Measurements from ENCODE around the gene ADH1A. TPM values are rescaled to one million over a fixed set of nuclear protein-coding genes. Genes with fewer than 3 reads are reported as not detected.
"Not testable (repeated sequence)": the region's sequence is repeated elsewhere in the genome, so short reads cannot be mapped to it uniquely, and the experiment has no call there.

Gene ADH1A
- total RNA-seq = not detected

DNA sequence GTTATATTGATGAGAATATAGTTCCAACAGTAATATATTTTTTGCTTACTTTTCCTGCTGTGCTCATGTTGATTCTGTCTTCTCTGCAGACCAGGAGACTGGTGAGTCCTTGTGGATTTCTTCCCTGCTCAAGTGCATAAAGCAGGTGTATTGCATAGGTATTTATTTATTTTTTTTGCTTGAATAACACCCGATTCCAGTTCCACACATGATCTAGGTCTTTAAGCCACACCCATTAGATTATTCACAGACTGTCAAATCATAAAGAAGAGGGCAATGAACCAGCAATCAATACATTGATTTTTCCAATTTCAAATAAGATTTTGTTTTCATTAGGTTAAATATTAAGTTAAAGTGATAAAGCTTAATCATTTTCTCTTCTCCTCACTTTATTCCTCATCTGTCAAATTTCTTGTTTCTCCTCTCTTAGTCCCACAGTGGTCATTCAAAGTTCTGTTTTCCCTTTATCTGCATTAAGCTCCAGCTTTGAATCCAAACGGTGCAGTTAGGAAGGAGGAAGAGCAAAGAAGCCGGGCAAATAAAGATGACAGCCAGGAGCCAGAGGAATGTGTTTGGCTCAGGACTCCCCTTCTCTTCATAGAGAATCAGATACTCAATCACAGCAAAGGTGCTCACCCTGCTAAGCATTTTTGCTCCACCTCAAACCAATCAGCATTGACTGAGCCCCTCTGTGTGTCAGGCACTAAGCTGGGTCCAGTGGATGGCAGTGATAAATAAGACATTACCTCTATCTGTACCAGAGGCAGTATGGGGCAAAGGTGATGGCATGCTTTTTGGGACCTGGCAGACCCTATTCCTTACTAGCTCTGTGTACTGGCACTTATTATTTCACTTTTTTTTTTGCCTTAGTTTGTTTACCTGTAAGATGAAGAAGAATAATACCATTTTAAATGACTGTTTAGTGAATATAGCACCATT, at the start of gene ADH1A:
Gene ADH1A, minus strand, starts transcription at position 138 of the 939 bp plus-strand sequence. Its CDS starts 71 bp downstream, at position 67.
- no peak within 1 kb of the TSS for H3K4me3 ChIP-seq (ENCODE audit: low read length)
- H3K27me3 ChIP-seq (ENCODE audit: insufficient read depth, low read length) = no peaks in the 10 kb centered on the region
- H3K4me1 ChIP-seq (ENCODE audit: insufficient read depth, low read length) = no peaks in the 10 kb centered on the region
- no peaks in the 10 kb centered on the region for H3K9me3 ChIP-seq (ENCODE audit: low read depth, low read length)

GRCh38 chr4:99339172-99339571, 48.4 kb upstream of the ADH1A start:
- Histone ChIP-seq H3K4me3 (ENCODE audit: low read length) (no peak overlapping the region), H3K9me3 (ENCODE audit: low read depth, low read length) (no peaks in the 10 kb centered on the region), H3K4me1 (ENCODE audit: insufficient read depth, low read length) (no peaks in the 10 kb centered on the region), H3K27me3 (ENCODE audit: insufficient read depth, low read length) (no peaks in the 10 kb centered on the region)

GRCh38 chr4:99336553-99336952, 45.8 kb upstream of the ADH1A start:
- H3K4me1 ChIP-seq (ENCODE audit: insufficient read depth, low read length) = no peaks in the 10 kb centered on the region
- H3K9me3 ChIP-seq (ENCODE audit: low read depth, low read length) = no peaks in the 10 kb centered on the region
- no peaks in the 10 kb centered on the region for H3K27me3 ChIP-seq (ENCODE audit: insufficient read depth, low read length)
- H3K4me3 ChIP-seq (ENCODE audit: low read length) = no peak overlapping the region

- Histone ChIP-seq H3K9me3 (ENCODE audit: low read depth, low read length) (no peaks in the 10 kb centered on the region), H3K4me1 (ENCODE audit: insufficient read depth, low read length) (no peaks in the 10 kb centered on the region), H3K4me3 (ENCODE audit: low read length) (no peak overlapping the region)
Measured at GRCh38 chr4:99334880-99335279, 44.1 kb upstream of the ADH1A start.

DNA sequence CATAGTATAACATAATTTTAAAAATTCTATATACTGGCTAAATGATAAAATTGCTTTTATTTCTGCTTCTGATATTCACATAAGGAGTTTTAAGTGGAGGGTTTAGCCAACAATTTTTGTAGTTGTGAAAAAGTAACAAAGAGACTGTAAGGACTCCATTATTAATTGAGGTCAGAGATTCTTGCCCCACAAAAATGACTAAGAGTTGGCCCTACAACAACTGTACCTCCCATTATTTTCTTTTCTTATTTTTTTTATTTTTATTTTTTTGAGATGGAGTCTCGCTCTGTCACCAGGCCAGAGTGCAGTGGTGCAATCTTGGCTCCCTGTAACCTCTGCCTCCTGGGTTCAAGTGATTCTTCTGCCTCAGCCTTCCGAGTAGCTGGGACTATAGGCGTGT, 39.9 kb upstream of the ADH1A start:
- Histone ChIP-seq H3K4me1 (ENCODE audit: insufficient read depth, low read length) (no peaks in the 10 kb centered on the region), H3K4me3 (ENCODE audit: low read length) (no peak overlapping the region), H3K27me3 (ENCODE audit: insufficient read depth, low read length) (no peaks in the 10 kb centered on the region), H3K9me3 (ENCODE audit: low read depth, low read length) (no peaks in the 10 kb centered on the region)

More at GRCh38 chr4:99334880-99335279, 44.1 kb upstream of the ADH1A start:
- no peaks in the 10 kb centered on the region for H3K27me3 ChIP-seq (ENCODE audit: insufficient read depth, low read length)

GRCh38 chr4:99329876-99330275, 39.1 kb upstream of the ADH1A start:
- H3K4me1 ChIP-seq (ENCODE audit: insufficient read depth, low read length) = no peaks in the 10 kb centered on the region
- no peaks in the 10 kb centered on the region for H3K27me3 ChIP-seq (ENCODE audit: insufficient read depth, low read length)
- H3K4me3 ChIP-seq (ENCODE audit: low read length) = no peak overlapping the region
- no peaks in the 10 kb centered on the region for H3K9me3 ChIP-seq (ENCODE audit: low read depth, low read length)

DNA sequence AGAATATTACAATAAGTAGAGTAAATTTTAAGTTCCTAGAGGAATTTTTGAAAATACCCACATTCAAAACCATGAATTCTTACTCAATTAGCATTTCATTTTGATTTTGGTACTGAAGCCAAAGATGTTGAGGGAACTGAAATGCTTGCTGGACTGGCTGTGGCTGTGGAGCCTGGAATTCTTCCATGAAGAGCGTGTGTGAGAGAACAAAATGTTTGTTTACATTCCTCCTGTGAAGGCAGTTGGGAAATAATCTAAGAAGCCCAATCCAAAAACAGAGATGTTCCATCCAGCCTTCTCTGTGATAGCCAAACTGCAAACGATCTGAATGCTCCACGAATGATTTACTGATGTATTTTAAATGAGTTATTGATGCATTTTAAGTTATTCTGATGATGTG, 34.2 kb upstream of the ADH1A start:
- Histone ChIP-seq H3K27me3 (ENCODE audit: insufficient read depth, low read length) (no peaks in the 10 kb centered on the region), H3K9me3 (ENCODE audit: low read depth, low read length) (no peaks in the 10 kb centered on the region), H3K4me3 (ENCODE audit: low read length) (no peak overlapping the region), H3K4me1 (ENCODE audit: insufficient read depth, low read length) (no peaks in the 10 kb centered on the region)

DNA sequence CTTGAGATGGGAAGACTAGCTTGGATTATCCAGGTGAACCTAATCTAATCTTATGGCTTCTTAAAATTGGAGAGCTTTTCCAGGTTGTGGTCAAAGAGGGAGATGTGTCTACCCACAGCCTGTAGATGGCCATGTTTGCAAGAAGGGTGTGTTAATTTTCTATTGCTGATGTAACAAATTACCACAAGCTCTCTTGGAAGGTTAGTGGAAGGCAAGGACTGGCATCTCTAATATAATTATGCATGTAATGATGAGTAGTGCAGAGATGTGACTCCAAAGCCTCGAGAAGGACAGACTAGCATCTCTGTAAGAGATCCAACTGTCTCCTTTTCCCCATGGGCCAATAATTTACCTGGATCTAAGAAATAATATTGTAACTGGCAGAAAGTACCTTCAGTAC, 33.6 kb upstream of the ADH1A start:
- no peaks in the 10 kb centered on the region for H3K27me3 ChIP-seq (ENCODE audit: insufficient read depth, low read length)
- no peaks in the 10 kb centered on the region for H3K9me3 ChIP-seq (ENCODE audit: low read depth, low read length)
- H3K4me3 ChIP-seq (ENCODE audit: low read length) = no peak overlapping the region
- H3K4me1 ChIP-seq (ENCODE audit: insufficient read depth, low read length) = no peaks in the 10 kb centered on the region

GRCh38 chr4:99323756-99324155, 33.0 kb upstream of the ADH1A start:
- Histone ChIP-seq H3K27me3 (ENCODE audit: insufficient read depth, low read length) (no peaks in the 10 kb centered on the region), H3K4me3 (ENCODE audit: low read length) (no peak overlapping the region), H3K9me3 (ENCODE audit: low read depth, low read length) (no peaks in the 10 kb centered on the region), H3K4me1 (ENCODE audit: insufficient read depth, low read length) (no peaks in the 10 kb centered on the region)

GRCh38 chr4:99321241-99322191, 30.7 kb upstream of the ADH1A start, which contains the start of gene ADH1B:
TSS of gene ADH1B (minus strand) at chr4:99321401. CDS start at chr4:99321331, 70 bp downstream.
- H3K27me3 ChIP-seq (ENCODE audit: insufficient read depth, low read length) = no peaks in the 10 kb centered on the region
- H3K4me3 ChIP-seq (ENCODE audit: low read length) = no peak within 1 kb of the TSS
- no peaks in the 10 kb centered on the region for H3K4me1 ChIP-seq (ENCODE audit: insufficient read depth, low read length)
- H3K9me3 ChIP-seq (ENCODE audit: low read depth, low read length) = no peaks in the 10 kb centered on the region

GRCh38 chr4:99317811-99318210, 27.0 kb upstream of the ADH1A start:
- H3K4me3 ChIP-seq (ENCODE audit: low read length); H3K27me3 ChIP-seq (ENCODE audit: insufficient read depth, low read length); H3K4me1 ChIP-seq (ENCODE audit: insufficient read depth, low read length); H3K9me3 ChIP-seq (ENCODE audit: low read depth, low read length): not testable (repeated sequence)

DNA sequence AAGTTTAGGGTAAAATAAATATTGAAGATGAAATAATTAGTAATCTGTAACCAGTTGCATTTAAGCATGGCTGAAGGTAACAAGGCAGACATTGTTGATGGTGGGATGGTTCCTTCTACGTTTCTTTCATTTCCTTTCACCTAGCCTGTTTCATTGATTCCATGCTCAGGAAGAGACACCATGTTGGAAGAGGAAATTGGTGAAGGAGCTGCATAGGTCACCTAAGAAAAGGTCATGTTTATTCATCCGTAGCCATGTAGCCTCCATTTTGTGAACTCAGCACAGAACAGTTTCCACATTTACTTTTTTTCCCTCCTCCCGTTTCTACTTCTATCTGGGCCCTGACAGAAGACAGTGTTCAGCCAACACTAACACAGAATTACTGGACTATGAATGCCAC, 26.6 kb upstream of the ADH1A start:
- H3K9me3 ChIP-seq (ENCODE audit: low read depth, low read length) = no peaks in the 10 kb centered on the region
- H3K4me1 ChIP-seq (ENCODE audit: insufficient read depth, low read length) = no peaks in the 10 kb centered on the region
- H3K4me3 ChIP-seq (ENCODE audit: low read length) = no peak overlapping the region
- no peaks in the 10 kb centered on the region for H3K27me3 ChIP-seq (ENCODE audit: insufficient read depth, low read length)

DNA sequence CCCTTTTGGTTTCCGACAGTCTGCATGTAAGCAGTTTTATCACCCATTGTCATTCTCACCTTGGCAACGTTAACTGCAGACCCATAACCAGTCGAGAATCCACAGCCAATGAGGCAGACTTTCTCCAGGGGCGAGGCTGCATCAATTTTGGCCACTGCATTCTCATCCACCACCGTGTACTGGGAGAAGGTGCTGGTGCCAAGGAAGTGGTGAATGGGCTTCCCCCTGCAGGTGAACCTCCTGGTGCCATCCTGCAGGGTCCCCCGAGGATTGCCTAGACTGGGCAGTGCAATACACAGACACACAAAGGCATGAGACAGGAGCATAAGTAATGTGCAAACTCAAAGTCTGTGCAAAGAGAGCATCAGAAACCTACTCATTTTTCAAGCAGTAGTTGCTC, 25.1 kb upstream of the ADH1A start:
- no peaks in the 10 kb centered on the region for H3K9me3 ChIP-seq (ENCODE audit: low read depth, low read length)

DNA sequence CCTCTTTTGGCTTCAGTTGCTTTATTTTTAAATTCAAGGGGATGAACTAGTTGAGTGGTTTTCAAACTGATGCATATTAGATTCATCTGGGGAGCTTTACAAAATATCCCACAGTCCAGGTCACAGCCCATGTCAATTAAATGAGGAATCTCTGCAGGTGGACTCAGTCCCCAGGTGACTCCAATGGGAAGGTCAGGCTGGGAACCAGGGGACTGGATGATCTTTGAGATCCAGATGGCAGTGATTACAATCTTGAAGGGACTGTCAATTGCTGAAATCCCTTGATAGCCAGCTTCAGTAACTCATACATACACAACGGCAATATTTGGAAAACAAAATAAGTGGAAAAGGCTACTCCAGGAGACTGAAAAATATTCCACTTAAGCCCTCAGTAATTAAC, 23.4 kb upstream of the ADH1A start:
- Histone ChIP-seq H3K4me1 (ENCODE audit: insufficient read depth, low read length) (no peaks in the 10 kb centered on the region), H3K27me3 (ENCODE audit: insufficient read depth, low read length) (no peaks in the 10 kb centered on the region), H3K4me3 (ENCODE audit: low read length) (no peak overlapping the region), H3K9me3 (ENCODE audit: low read depth, low read length) (no peaks in the 10 kb centered on the region)

More for the DNA sequence above, 25.1 kb upstream of the ADH1A start:
- H3K27me3 ChIP-seq (ENCODE audit: insufficient read depth, low read length) = no peaks in the 10 kb centered on the region
- no peak overlapping the region for H3K4me3 ChIP-seq (ENCODE audit: low read length)
- no peaks in the 10 kb centered on the region for H3K4me1 ChIP-seq (ENCODE audit: insufficient read depth, low read length)

DNA sequence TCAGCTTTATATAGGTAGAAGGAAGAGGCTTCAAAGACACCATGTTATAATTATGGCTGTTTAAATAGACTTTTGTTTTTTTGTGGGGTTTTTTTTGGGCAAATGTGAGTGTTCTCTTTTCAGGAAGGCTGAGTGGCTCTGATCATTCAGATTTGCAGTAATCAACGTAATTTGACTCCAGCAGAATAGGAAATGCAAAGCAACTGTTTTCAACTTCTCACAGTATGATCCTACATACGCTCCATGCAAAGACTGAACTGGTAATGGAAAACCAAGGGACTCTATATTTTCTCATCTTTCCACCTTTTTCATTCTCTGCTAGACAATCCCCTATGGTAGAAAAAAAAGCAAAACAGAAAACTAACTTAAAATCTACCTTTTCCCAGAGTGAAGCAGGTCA, 19.6 kb upstream of the ADH1A start:
- no peaks in the 10 kb centered on the region for H3K9me3 ChIP-seq (ENCODE audit: low read depth, low read length)
- H3K4me1 ChIP-seq (ENCODE audit: insufficient read depth, low read length) = no peaks in the 10 kb centered on the region
- no peak overlapping the region for H3K4me3 ChIP-seq (ENCODE audit: low read length)
- no peaks in the 10 kb centered on the region for H3K27me3 ChIP-seq (ENCODE audit: insufficient read depth, low read length)

Data from mononuclear cell (primary cell).